Measurements from ENCODE around the gene MTCH2.

GRCh38 chr11:47691979-47692378, 49.6 kb upstream of the MTCH2 start:
- TF ChIP-seq CTCF (IDR thresholded peaks at IDR 0.05 in 8 of 11, conservative IDR thresholded peaks at IDR 0.05 in 3 of 11) (no peak), POLR2A (IDR thresholded peaks at IDR 0.05) (no peak)

Data from spleen (tissue), 7 donors.